BLaER1 (cell line): ENCODE measurements around the gene DNAH17.

Source experiments
- H3K27ac ChIP-seq: shearing (Covaris generic); formaldehyde crosslinking; 2 replicates; pipeline ENCODE4 v1.8.1; 2022
- H3K27me3 ChIP-seq: shearing (Covaris generic); formaldehyde crosslinking; 2 replicates; pipeline ENCODE4 v1.8.1; 2022
- H3K36me3 ChIP-seq: shearing (Covaris generic); formaldehyde crosslinking; 2 replicates; pipeline ENCODE4 v1.8.1; 2022
- H3K4me1 ChIP-seq: shearing (Covaris generic); formaldehyde crosslinking; 2 replicates; pipeline ENCODE4 v1.8.1; 2022
- H3K4me2 ChIP-seq: shearing (Covaris generic); formaldehyde crosslinking; 2 replicates; pipeline ENCODE4 v1.8.1; 2022
- H3K4me3 ChIP-seq: shearing (Covaris generic); formaldehyde crosslinking; 2 replicates; pipeline ENCODE4 v1.8.1; 2022
- H3K9ac ChIP-seq: shearing (Covaris generic); formaldehyde crosslinking; 2 replicates; pipeline ENCODE4 v1.8.1; 2022
- H3K9me3 ChIP-seq: shearing (Covaris generic); formaldehyde crosslinking; 2 replicates; pipeline ENCODE4 v1.8.1; 2022
- H4K20me1 ChIP-seq: shearing (Covaris generic); formaldehyde crosslinking; 2 replicates; pipeline ENCODE4 v1.8.1; 2022
- Cebpa-rat ChIP-seq: shearing (Covaris generic); IDR thresholded peaks from 2 replicates; pipeline ENCODE4 v1.8.1; 2022

Gene DNAH17

GRCh38 chr17:78485290-78486168 lies 91.7 kb downstream of the DNAH17 start:
- H3K9ac ChIP-seq, result peak overlapping the region; percentile 76
- peak overlapping the region; percentile 97 for H3K4me2 ChIP-seq
- H3K27me3 ChIP-seq, result no peaks in the 10 kb centered on the region

DNA sequence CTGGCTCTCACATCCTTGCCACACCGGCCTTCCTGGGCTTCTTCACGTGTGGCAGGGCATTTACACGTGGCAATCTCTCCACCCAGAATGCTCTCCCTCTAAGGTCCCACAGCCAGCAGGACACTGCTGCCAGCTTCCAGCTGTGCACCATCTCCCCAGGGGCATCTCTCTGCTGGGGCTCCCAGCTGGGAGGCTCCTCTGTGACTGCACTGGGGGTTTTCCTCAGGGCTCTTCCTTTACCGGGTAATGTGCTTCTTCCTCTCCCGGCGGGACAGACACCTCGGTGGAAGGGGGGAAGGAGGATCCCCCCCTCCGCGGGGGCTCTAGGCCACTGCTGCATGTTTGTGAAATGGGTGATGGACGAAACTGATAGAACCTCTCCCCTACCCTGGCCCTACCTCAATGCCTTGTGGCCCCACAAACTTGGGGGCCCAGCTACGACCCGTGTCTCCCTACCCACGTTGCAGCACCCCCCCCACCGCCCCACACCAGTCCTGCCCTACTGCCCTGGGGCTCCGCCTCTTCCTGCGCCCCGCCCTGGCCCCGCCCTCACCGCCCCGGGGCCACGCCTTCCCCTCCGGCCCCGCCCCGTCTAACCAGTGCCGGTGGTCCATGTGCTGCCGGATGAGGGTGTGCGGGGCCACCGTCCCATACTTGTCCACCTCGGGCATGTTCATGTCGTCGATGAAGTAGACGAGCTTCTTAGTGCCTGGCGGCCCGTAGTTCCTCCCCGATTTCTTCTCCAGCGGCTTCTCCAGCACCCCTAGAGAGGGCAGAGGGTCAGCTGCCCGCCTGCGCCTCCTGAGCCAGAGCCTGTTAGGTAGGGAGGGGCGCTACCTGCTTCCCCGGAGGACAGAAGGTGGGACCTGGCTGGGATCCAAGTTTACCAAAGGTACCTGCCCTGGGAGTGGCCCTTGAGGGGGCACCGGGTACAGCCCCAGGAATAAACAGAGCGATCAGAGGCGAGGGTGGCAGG lies 92.6 kb downstream of the DNAH17 start:
- TF ChIP-seq Cebpa-rat, result no peak
- H3K9me3 ChIP-seq, result no peaks in the 10 kb centered on the region
- peak overlapping the region; percentile 97 for H3K4me2 ChIP-seq
- H3K4me1 ChIP-seq, result peaks cover 36% of the 10 kb centered on the region
- H3K27me3 ChIP-seq, result no peaks in the 10 kb centered on the region
- peak overlapping the region; percentile 71 for H3K4me3 ChIP-seq
- peak overlapping the region; percentile 76 for H3K9ac ChIP-seq
- no peaks in the 10 kb centered on the region for H4K20me1 ChIP-seq
- no peaks in the 10 kb centered on the region; the same call in 1 of the 2 replicates for H3K36me3 ChIP-seq
- peak overlapping the region; percentile 65 for H3K27ac ChIP-seq

More at GRCh38 chr17:78485290-78486168, 91.7 kb downstream of the DNAH17 start:
- Histone ChIP-seq H3K9me3 (no peaks in the 10 kb centered on the region), H3K27ac (peak overlapping the region; percentile 65), H3K4me1 (peaks cover 36% of the 10 kb centered on the region), H3K4me3 (peak overlapping the region; percentile 71), H3K36me3 (no peaks in the 10 kb centered on the region; the same call in 1 of the 2 replicates), H4K20me1 (no peaks in the 10 kb centered on the region)
- no peak for TF ChIP-seq Cebpa-rat

- peaks cover 41% of the 10 kb centered on the region for H3K4me1 ChIP-seq
- H3K27ac ChIP-seq, result no peak overlapping the region
- no peaks in the 10 kb centered on the region for H3K36me3 ChIP-seq
- H4K20me1 ChIP-seq, result no peaks in the 10 kb centered on the region
- peaks cover 6% of the 10 kb centered on the region; the same call in 1 of the 2 replicates for H3K27me3 ChIP-seq
- H3K9me3 ChIP-seq, result peaks cover 10% of the 10 kb centered on the region; the same call in 1 of the 2 replicates
- no peak overlapping the region for H3K4me2 ChIP-seq
- no peak overlapping the region for H3K4me3 ChIP-seq
- TF ChIP-seq Cebpa-rat, result no peak
- H3K9ac ChIP-seq, result no peak overlapping the region
Observed at GRCh38 chr17:78479369-78479768, 97.8 kb downstream of the DNAH17 start.

- Histone ChIP-seq H3K27ac (no peak overlapping the region), H3K9me3 (peaks cover 10% of the 10 kb centered on the region; the same call in 1 of the 2 replicates), H3K4me1 (peaks cover 41% of the 10 kb centered on the region), H3K9ac (no peak overlapping the region), H3K36me3 (no peaks in the 10 kb centered on the region), H3K27me3 (peaks cover 8% of the 10 kb centered on the region; the same call in 1 of the 2 replicates), H3K4me3 (no peak overlapping the region), H3K4me2 (no peak overlapping the region), H4K20me1 (no peaks in the 10 kb centered on the region)
- no peak for TF ChIP-seq Cebpa-rat
Observed at GRCh38 chr17:78478757-78479297, 98.4 kb downstream of the DNAH17 start.

DNA sequence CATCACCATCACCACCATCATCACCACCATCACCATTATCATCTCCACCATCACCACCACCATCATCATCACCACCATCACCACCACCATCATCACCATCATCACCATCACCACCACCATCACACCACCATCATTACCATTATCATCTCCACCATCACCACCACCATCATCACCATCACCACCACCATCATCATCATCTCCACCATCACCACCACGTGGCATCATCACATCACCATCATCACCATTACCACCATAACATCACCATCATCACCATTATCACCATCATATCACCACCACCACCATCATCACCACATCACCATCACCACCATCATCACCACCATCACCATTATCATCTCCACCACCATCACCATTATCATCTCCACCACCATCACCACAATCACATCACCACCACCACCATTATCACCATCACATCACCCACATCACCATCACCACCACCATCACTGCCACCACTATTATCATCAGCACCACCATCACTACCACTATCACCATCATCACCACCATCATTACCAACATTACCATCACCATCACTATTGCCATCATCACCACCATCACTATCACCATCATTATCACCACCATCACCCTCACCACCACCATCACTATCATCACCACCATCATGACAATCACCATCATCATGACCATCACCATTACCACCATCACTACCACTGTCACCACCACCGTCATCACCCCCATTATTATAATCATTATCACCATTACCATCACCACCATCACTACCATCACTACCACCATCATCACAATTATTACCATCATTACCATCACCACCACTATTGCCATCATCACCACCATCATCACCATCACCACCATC lies 99.1 kb downstream of the DNAH17 start:
- no peaks in the 10 kb centered on the region for H4K20me1 ChIP-seq
- H3K36me3 ChIP-seq, result no peaks in the 10 kb centered on the region
- no peak for TF ChIP-seq Cebpa-rat
- no peak overlapping the region for H3K4me2 ChIP-seq
- H3K27ac ChIP-seq, result no peak overlapping the region
- no peak overlapping the region for H3K4me3 ChIP-seq
- H3K27me3 ChIP-seq, result peaks cover 8% of the 10 kb centered on the region; the same call in 1 of the 2 replicates
- peaks cover 10% of the 10 kb centered on the region; the same call in 1 of the 2 replicates for H3K9me3 ChIP-seq
- no peak overlapping the region for H3K9ac ChIP-seq
- H3K4me1 ChIP-seq, result peaks cover 45% of the 10 kb centered on the region

DNA sequence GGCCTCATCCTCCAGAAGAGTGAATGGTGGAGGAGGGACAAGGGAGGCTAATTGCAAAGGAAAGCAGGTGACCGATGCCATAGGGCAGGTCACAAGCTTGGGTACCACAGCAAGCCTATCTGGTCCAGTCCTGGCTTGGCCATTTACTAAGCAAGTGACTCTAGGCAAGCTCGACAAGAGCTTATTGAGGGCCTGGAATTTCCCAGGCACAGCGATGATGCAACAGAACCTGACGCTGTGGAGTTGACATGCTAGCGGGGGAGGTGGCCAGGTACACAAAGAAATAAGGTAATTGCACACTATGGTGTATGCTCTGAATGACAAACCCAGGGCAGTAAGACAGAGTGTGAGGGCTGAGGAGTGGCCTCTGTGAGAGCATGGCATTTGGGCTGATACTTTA lies 100.2 kb downstream of the DNAH17 start:
- H3K27me3 ChIP-seq, result peaks cover 8% of the 10 kb centered on the region; the same call in 1 of the 2 replicates
- TF ChIP-seq Cebpa-rat, result no peak
- peaks cover 45% of the 10 kb centered on the region for H3K4me1 ChIP-seq
- no peaks in the 10 kb centered on the region for H4K20me1 ChIP-seq
- H3K4me3 ChIP-seq, result no peak overlapping the region
- no peak overlapping the region for H3K9ac ChIP-seq
- no peak overlapping the region for H3K27ac ChIP-seq
- peaks cover 10% of the 10 kb centered on the region; the same call in 1 of the 2 replicates for H3K9me3 ChIP-seq
- H3K4me2 ChIP-seq, result no peak overlapping the region
- H3K36me3 ChIP-seq, result no peaks in the 10 kb centered on the region

DNA sequence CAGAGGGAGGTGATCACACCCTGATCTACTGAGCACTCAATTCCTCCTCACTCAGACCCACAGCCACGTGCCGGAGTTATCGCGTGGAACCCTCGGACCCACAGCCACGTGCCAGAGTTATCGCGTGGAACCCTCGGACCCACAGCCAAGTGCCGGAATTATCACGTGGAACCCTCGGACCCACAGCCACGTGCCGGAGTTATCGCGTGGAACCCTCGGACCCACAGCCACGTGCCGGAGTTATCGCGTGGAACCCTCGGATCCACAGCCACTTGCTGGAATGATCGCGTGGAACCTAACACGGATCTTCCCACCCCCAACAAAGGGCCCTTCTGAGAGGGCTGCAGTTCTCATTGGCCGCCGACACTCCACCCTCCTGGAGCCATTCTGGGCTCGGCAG lies 101.0 kb downstream of the DNAH17 start:
- H3K27me3 ChIP-seq, result peaks cover 8% of the 10 kb centered on the region; the same call in 1 of the 2 replicates
- no peak overlapping the region for H3K27ac ChIP-seq
- no peak overlapping the region for H3K9ac ChIP-seq
- H3K4me3 ChIP-seq, result no peak overlapping the region
- no peaks in the 10 kb centered on the region for H4K20me1 ChIP-seq
- H3K36me3 ChIP-seq, result no peaks in the 10 kb centered on the region
- no peak for TF ChIP-seq Cebpa-rat
- H3K9me3 ChIP-seq, result peaks cover 10% of the 10 kb centered on the region; the same call in 1 of the 2 replicates
- H3K4me2 ChIP-seq, result no peak overlapping the region
- H3K4me1 ChIP-seq, result peaks cover 41% of the 10 kb centered on the region

DNA sequence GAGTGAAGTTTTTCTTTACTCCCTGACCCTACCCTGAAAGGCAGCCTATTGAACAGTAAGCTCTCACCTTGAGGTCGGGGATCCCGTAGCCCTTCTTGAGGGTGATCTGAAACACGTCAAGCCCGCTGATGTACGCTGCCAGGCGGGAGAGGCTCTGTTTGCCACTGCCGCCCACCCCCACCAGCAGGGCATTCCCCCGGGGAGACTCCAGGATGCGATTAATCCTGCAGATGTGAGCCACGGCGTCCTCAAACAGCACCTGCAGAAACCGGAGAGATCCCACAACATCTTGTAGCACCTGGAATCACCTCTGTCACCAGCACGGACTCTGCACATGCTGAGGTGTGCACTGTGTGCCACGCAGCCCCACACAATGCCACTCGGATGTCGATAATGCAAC lies 102.0 kb downstream of the DNAH17 start:
- peaks cover 41% of the 10 kb centered on the region for H3K4me1 ChIP-seq
- H3K9ac ChIP-seq, result no peak overlapping the region
- H3K27ac ChIP-seq, result peak overlapping the region; percentile 0; the same call in 1 of the 2 replicates
- H3K36me3 ChIP-seq, result no peaks in the 10 kb centered on the region
- H3K4me2 ChIP-seq, result peak overlapping the region; percentile 81
- peaks cover 8% of the 10 kb centered on the region; the same call in 1 of the 2 replicates for H3K27me3 ChIP-seq
- no peaks in the 10 kb centered on the region for H4K20me1 ChIP-seq
- no peak for TF ChIP-seq Cebpa-rat
- H3K4me3 ChIP-seq, result no peak overlapping the region
- peaks cover 10% of the 10 kb centered on the region; the same call in 1 of the 2 replicates for H3K9me3 ChIP-seq
